ENCODE data around the gene TMEM184C.

TMEM184C gene

DNA sequence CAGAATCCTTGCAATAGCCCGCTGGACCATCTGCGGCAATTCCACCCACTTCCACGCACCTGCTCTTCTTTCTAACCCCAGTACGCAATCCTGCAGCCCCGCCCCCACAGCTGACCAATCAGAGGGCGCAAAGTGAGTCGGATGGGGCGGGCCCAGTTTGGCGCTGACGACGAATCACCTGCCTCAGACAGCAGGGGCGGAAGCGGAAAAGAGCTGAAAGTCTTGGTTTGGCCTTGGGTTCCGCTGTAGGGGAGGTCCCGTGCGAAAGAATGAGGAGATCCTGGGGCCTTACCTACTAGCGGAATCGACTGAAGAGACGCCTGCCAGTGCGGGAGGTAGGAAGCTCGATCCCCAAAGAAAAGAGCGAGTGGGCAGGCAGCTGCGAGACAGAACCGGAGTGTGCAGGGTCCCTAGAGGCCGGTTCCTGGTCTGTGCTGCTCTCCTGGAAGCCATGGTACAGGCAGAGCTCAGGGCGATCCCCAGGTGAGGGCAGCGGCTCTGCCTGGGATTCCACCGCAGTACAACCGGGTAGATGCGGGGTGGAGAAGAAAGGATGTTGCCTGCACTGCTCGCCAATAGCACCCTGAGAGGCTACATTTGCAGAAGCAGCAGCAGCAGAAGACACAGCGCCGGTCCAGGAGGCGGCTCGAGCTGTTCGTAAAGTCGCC is at the start of gene TMEM184C:
TSS of gene TMEM184C (plus strand) at position 225 of the 668 bp plus-strand sequence. CDS start 560 bp downstream, outside the sequence.
- DNase-seq, result peak; percentile 99 to 100

DNA sequence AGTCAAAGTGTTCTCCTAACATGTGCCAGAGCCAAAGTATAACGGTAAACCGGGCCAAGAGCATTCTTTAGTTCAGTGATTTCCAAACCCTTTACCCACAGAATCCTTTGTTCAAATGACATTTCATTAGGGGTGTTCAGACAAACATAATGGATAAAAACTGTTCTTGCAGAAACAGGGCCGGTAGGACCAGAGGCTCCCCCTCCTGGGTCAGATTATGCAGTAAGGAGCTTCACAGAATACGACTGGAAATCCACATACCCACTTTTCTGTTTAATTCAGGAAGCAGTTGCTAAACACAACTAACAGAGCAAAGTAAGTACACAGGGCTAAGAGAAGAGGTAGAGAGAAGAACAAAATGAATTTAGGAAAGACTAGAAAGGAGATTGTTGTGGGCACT is 46.6 kb upstream of the TMEM184C start:
- DNase-seq, result no peak

DNA sequence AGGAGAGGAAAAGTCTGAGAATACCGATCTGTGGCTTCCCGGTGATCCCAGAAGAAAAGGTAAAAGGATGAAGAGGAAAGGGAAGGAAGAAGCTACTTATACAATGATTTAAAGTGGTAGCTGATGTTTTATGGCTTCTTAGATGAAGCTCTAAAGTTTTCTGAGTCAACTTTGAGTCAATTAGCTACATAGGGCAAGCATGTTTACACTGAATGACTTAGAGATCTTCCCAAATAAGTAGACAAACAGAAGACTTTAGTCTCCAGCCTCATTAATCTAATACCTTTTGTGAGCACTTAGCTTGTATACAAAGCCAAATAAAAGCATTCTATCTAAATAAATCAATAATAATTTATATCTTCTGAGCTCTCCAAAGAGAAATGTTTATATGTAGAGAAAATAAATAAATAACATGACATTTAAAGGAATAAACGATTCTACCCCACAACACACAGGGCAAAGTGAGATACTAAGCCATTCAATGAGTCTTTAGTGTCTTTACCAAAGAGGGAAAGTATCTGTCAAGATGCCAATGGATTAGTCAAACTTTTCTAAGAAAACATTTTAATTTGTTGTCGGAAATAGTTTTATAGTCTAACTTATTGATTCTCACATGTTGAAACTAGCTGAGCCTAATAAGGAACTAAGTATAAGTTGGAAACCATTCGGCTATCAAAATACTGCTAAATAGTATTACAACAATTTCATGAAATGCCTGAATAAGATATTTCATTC is 46.0 kb upstream of the TMEM184C start:
- no peak for DNase-seq

DNA sequence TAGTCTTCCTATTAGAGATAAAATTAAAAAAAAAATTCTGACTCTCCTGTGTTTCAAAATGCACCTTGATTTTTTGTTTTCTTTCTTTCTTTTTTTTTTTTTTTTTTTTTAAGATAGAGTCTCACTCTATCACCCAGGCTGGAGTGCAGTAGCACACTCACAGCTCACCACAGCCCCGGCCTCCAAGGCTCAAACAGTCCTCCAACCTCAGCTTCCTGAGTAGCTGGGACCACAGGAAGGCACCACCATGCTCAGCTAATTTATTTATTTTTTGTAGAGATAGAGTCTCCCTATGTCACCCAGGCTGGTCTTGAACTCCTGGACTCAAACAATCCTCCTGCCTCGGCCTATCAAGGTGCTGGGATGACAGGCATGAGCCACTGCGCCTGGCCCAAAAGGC is 41.1 kb upstream of the TMEM184C start:
- no peak for DNase-seq

DNA sequence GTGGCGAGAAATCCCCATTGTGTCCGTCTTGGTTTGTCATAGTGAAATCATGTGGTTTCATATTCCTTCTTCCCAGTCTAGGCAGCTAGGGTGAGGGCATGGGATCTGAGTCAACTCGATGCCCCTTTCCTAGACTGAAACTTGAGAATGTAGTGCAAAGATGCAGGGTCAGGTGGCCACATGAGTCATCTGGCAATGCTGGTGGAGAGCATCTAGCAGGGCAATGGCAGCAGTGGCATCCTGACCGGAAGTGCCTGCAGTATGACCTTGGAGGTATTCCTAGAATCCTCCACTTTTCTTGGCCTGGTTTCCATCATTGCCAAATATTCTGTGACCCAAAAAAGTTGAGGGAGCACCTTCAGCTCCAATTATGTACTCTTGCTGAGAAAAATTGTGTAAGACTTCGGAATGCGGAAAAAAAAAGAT is 39.1 kb upstream of the TMEM184C start:
- DNase-seq, result no peak

GRCh38 chr4:147578593-147578992 is 38.6 kb upstream of the TMEM184C start:
- DNase-seq, result no peak

- no peak for DNase-seq
These were observed 36.8 kb upstream of the TMEM184C start for GRCh38 chr4:147580396-147580795.

- no peak for DNase-seq
These were observed 35.4 kb upstream of the TMEM184C start for GRCh38 chr4:147581606-147582350.

- no peak for DNase-seq
These were observed 34.7 kb upstream of the TMEM184C start for GRCh38 chr4:147582386-147583060.

DNA sequence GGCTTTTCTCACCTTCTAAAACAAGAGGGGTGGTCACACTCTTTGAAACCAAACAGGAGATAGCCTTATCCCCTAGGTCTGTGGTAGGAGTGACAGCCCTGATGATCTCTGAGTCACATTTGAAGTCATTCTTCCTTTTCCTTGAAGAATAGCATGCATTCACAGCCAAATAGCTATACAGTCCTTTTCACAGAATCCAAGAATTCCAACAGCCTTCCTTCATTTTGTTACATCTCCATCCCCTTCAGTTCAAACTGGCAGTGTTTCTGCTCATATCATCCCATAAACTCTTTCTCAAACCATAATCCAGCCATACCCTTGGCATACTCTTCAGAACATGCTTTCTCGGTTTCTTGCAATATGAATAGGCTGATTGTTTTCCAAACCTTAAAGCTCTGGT is 33.3 kb upstream of the TMEM184C start:
- no peak for DNase-seq

DNA sequence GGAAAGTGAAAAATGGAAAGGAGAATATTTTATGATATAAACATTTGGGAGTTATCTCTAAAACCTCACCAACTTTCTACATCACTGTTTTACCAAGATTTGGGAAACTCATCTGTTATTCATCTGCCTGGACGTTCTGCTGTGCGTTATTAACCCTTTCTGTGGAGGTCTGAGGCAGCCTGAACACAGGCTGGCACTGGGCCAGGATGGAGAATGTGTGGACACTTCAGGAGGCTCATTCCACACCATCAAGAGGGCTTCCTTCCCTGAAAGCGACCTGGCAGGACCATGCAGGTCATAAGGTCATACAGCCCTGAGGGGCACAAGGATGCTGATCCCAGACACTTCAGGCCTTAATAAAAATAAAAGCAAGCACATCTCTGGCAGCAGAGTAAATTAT is 31.2 kb upstream of the TMEM184C start:
- DNase-seq, result no peak

DNA sequence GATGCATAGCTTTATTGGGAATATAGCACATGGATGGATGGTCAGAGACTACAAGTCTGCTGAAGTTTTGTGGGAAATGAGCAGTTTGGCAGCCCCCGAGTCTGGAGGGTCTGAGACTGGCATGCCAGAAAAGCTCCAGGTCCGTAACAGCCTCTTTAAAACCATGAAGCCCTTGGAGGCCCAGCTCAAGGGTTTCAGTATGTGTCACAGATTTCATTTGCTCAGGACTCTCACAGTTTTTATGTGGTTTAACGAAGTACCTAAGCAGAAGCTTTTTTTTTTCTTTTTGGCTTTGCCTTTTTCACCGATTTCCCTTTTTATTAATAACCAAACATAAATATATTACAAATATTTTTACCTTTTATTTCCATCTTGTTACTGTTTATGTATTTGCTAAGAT is 30.6 kb upstream of the TMEM184C start:
- no peak for DNase-seq

- no peak for DNase-seq
These were observed 30.2 kb upstream of the TMEM184C start for GRCh38 chr4:147587041-147587440.

DNA sequence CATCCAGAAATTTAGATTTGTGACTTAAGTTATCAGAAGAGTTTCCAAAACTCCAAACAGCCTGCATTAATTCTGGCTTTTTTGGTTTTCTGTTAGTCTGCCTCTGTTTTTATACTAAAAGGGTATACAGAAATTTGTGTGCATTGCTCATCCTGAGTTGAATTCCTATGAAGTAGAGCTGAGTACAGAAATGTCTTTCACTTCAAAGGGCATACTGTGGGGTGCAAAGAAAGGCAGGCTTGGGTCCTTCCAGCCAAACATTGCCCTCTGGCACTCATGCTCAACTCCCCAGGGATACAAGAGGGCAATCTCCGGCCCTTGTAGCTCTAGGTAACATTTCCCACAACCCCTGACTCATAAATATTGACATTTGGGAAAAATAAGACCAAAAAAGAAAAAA is 27.6 kb upstream of the TMEM184C start:
- DNase-seq, result no peak

DNA sequence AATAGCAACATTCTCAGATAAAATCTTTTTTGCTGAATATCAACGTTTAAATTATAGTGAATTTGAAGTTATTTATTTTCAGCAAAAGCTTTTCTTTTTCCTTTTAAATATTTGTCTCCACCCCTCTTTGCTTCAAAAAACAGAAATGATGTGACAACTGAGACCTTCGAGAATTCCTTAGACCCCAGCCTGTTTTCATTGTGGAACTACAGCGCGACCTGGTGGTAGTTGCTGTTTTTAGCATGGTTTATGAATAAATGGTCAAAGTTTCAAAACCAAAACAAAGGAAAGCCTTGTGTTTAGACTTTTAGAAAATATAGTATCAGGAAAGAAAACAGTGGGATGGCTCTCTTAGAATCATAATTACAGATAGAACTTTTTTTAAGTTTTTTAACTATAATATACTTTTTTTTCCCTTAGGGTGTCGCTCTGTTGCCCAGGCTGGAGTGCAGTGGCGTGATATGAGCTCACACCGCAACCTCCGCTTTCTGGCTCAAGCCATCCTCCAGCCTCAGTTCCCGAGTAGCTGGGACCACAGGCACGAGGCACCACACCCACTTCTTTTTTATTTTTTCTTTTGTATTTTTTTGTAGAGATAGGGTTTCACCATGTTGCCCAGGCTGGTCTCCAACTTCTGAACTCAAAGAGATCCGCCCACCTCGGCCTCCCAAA is 26.8 kb upstream of the TMEM184C start:
- peak in 1 of 2 donors; percentile 24 for DNase-seq

DNA sequence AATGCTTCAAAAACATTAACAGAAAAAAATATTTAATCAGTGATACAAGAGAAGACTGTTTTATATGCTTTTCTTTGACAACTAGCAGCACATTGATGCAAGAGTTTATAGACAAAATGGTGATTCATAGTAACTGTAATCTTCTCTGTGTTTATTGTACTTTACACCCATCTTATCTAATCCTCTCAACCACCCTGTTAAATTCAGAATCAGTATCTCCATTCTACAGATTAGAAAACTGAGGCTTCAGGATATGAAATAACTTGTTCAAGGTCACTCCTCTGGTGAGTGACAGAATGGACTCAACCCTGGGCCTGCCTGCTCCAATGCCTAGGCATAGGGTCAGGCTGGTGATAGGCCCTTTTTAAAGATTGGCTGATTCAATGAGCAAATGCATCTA is 26.1 kb upstream of the TMEM184C start:
- no peak for DNase-seq

DNA sequence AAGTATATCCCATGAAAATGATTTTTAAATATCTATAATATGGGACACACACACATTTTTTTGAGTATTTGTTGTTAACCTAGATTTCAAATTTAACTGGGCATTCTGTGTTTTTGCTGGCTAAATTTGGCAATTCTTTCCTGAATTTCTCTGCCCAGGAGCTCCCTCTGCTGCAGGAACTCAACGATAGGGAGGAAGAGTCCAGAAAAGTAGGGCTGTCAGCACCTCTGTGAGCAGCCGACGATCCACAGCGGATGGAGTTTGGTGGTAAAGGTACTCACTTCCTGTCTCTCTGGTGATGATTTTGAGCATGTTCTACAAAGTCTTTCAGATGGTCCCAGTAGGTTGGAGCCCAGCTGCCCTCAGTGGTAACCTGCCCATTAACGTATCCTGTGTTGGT is 23.1 kb upstream of the TMEM184C start:
- no peak for DNase-seq

GRCh38 chr4:147594578-147594977 is 22.6 kb upstream of the TMEM184C start:
- no peak for DNase-seq

- no peak for DNase-seq
These were observed 20.8 kb upstream of the TMEM184C start for GRCh38 chr4:147596377-147596776.

DNA sequence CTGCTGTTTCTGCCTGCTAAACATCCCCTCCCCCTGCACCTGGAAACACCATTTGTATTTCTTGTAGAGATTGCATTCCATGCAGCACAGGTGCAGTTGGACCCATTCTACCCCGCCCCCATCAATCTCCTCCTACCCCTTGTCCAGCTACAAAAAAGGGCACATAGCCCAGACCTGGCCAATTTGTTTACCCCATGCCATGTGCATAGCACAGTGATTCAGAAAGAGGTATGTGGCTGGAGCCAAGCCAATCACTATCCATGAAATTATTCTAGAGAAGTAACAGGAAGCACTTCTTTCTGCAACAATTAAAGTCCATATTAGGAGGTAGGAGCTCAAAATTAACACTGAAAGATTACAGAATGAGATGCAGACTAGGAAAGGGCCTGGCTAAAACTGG is 20.2 kb upstream of the TMEM184C start:
- no peak for DNase-seq

DNA sequence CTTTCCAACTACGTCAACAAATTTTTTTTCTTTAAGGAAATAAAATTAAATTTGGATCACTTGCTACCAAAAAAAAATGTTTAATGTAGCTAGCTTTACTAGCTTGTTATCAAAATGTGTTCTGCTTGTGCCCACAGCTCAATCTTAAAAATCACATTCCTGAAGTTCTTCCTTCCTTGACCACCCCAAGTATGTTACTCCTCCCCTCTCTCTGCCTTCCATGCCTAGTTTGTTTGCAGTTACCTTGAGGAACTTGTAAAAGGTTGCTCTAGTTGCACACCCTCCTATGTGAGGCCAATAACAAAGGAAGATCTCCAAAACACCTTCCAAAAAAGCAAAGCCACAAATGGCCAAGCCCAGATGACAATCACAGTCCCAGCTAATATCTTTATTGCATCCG is 19.6 kb upstream of the TMEM184C start:
- no peak for DNase-seq

DNA sequence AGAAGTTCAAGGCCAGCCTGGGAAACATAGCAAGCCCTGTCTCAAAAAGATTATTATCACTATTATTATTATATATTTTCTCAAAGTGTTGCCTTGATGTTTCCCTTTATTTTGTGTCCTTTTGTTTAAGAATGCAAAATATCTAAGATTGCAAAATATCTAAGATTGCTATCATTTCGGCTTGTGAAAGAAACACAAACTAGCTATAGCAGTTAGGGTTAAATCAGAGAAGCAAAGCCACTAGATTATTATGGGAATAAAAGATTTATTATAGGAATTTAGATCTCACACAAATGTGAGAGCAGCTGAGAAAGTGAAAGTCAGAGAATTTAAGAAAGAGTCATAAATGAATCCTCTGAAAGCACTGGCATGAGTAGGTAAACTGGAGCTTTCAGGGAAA is 18.0 kb upstream of the TMEM184C start:
- DNase-seq, result no peak

DNA sequence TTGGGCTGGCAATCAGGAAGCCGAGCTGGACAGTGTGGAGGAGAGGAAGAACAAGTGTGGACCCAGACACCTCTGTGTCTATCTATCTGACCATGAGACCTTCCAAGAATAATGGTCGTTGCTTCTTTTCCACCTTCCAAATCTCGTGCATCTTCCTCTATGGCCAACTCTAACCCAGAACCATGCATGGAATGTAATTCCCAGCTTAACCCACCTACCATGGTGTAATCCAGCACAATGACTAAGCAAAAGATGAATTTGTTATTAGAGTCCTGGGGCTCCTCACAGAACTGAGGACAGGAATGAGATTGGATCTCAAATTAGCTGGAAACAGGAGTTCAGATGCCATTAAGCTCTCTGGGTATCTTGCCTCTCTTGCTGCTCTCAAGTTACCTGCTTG is 17.4 kb upstream of the TMEM184C start:
- no peak for DNase-seq
